B cell (primary cell): ENCODE results near the gene KCNJ14. TPM values are rescaled to one million over a fixed set of nuclear protein-coding genes. Genes with fewer than 3 reads are reported as not detected.

ENCODE experiments used
- ATAC-seq: fragments of 200-7000 bp; cut with Tn5 transposase; one replicate; pipeline ENCODE4 v1.10.0; 2021; ENCODE audit warnings: low read depth, mild to moderate bottlenecking, moderate number of reproducible peaks, moderate library complexity
- CTCF ChIA-PET: fragments of 350-600 bp; sonication (Branson Sonifier 250); formaldehyde crosslinking; loops from one replicate; lab custom pipeline; 2021; ENCODE audit warnings: antibody characterized with exemption, inconsistent platforms; lab: Charles Lee
- POLR2A ChIA-PET: fragments of 350-600 bp; sonication (Branson Sonifier 250); formaldehyde crosslinking; loops from one replicate; lab custom pipeline; 2021; ENCODE audit warnings: antibody characterized with exemption; lab: Charles Lee
- DNase-seq: peaks from one replicate; pipeline ENCODE4 v3.0.0; 2013
- H2AFZ ChIP-seq: 2 replicates; pipeline ENCODE4 v1.6.1; 2012; ENCODE audit warnings: mild to moderate bottlenecking, low read depth, low read length; ENCODE audit not compliant: insufficient read depth, poor library complexity, severe bottlenecking
- H3K27ac ChIP-seq, 2 donors: 1 replicate in 1 of 2; 2 replicates in 1 of 2; pipeline ENCODE4 v1.5.1; 2012 to 2013; ENCODE audit warnings: low read length in 2 of 2, mild to moderate bottlenecking in 2 of 2, moderate library complexity in 1 of 2
- H3K27me3 ChIP-seq, 4 experiments: fragments of 200-600 bp in 1 of 4; sonication (generic) in 1 of 4; replicated peaks in 1 of 4; 1 replicate in 2 of 4; 2 replicates in 2 of 4; pipeline versions ENCODE4 v1.6.1 to v1.7.0; 2013 to 2016; ENCODE audit warnings: low read length in 3 of 4, mild to moderate bottlenecking in 2 of 4, mixed read lengths in 1 of 4, moderate library complexity in 1 of 4; ENCODE audit not compliant: insufficient read depth in 4 of 4, control insufficient read depth in 3 of 4; ENCODE audit errors: control extremely low read depth in 1 of 4
- H3K36me3 ChIP-seq, 2 experiments: replicated peaks in 1 of 2; 1 replicate in 1 of 2; 2 replicates in 1 of 2; pipeline versions ENCODE4 v1.6.1 to v1.7.1; 2013; ENCODE audit warnings: low read length in 1 of 2; ENCODE audit not compliant: insufficient read depth in 2 of 2, control insufficient read depth in 1 of 2; ENCODE audit errors: control extremely low read depth in 1 of 2, extremely low read depth in 1 of 2
- H3K4me1 ChIP-seq, 2 donors: fragments of 200-600 bp in 1 of 2; sonication (generic) in 1 of 2; 1 replicate in 1 of 2; 2 replicates in 1 of 2; pipeline versions ENCODE4 v1.5.1 to v1.6.1; 2013 to 2017; ENCODE audit warnings: low read length in 2 of 2; ENCODE audit not compliant: control insufficient read depth in 2 of 2, insufficient read depth in 2 of 2
- H3K4me2 ChIP-seq: replicated peaks from 2 replicates; pipeline ENCODE3; 2012; ENCODE audit warnings: mild to moderate bottlenecking, low read depth, low read length; ENCODE audit not compliant: poor library complexity, severe bottlenecking
- H3K4me3 ChIP-seq, 5 experiments: fragments of 200-600 bp in 1 of 5; sonication (generic) in 1 of 5; 1 replicate in 3 of 5; 2 replicates in 2 of 5; pipeline versions ENCODE4 v1.5.1 to v1.7.0; 2011 to 2016; ENCODE audit warnings: low read length in 4 of 5, mild to moderate bottlenecking in 4 of 5, low read depth in 2 of 5, control low read depth in 1 of 5, moderate library complexity in 1 of 5; ENCODE audit not compliant: insufficient read depth in 1 of 5; ENCODE audit errors: control extremely low read depth in 1 of 5, extremely low read depth in 1 of 5
- H3K79me2 ChIP-seq: fragments of 200-600 bp; sonication (generic); one replicate; pipeline ENCODE4 v1.6.0; 2016; ENCODE audit warnings: low read length; ENCODE audit not compliant: control insufficient read depth, insufficient read depth
- H3K9ac ChIP-seq: fragments of 200-600 bp; sonication (generic); 2 replicates; pipeline ENCODE4 v1.6.1; 2017; ENCODE audit warnings: mild to moderate bottlenecking, low read length, moderate library complexity
- H3K9me3 ChIP-seq, 3 donors: one replicate each; pipeline versions ENCODE4 v1.6.1 to v1.7.1; 2013; ENCODE audit warnings: low read length in 2 of 3; ENCODE audit not compliant: control insufficient read depth in 2 of 3, insufficient read depth in 1 of 3; ENCODE audit errors: control extremely low read depth in 1 of 3
- H4K20me1 ChIP-seq: 2 replicates; pipeline ENCODE4 v1.6.0; 2012; ENCODE audit warnings: mild to moderate bottlenecking, low read length; ENCODE audit not compliant: insufficient read depth, control insufficient read depth, poor library complexity, severe bottlenecking
- H3K27ac Mint-ChIP-seq: one replicate; pipeline ENCODE4 v1.8.0; 2021; ENCODE audit warnings: mixed read lengths
- H3K27me3 Mint-ChIP-seq: one replicate; pipeline ENCODE4 v1.8.0; 2021; ENCODE audit warnings: mixed read lengths
- H3K4me1 Mint-ChIP-seq: one replicate; pipeline ENCODE4 v1.8.0; 2021; ENCODE audit warnings: mixed read lengths
- H3K4me3 Mint-ChIP-seq: one replicate; pipeline ENCODE4 v1.8.0; 2021; ENCODE audit warnings: mixed read lengths
- H3K9me3 Mint-ChIP-seq: one replicate; pipeline ENCODE4 v1.8.0; 2022; ENCODE audit warnings: mixed read lengths; ENCODE audit not compliant: insufficient read depth
- EZH2 ChIP-seq: IDR thresholded peaks from 2 replicates; pipeline ENCODE4 v1.6.1; 2012; ENCODE audit warnings: borderline replicate concordance, low read depth, mild to moderate bottlenecking, moderate library complexity, low read length; ENCODE audit not compliant: insufficient read depth, poor library complexity, severe bottlenecking
- WGBS: methylation state at CpG from one replicate; pipeline ENCODE4 v1.1.5; 2013; ENCODE audit warnings: missing lambda C conversion rate; ENCODE audit not compliant: insufficient coverage; 5-methylcytosine and 5-hydroxymethylcytosine counted together
- intact Hi-C: fragments of 100-400 bp; cut with micrococcal nuclease; formaldehyde crosslinking; loops from one replicate; pipeline ENCODE4 v1.10.0; 2022
- polyA plus RNA-seq: library from polyadenylated mRNA; depleted of rRNA; stranded (reverse); fragments of >200 nt; gene quantifications from 2 replicates; pipeline ENCODE4 v1.2.3, GENCODE V29; 2012
- total RNA-seq, 2 donors: library from RNA; stranded (reverse); fragments of 120-200 nt in 1 of 2; gene quantifications; 1 replicate in 1 of 2; 2 replicates in 1 of 2; pipeline versions ENCODE4 v1.2.3 to v1.2.4, GENCODE V29; 2013 to 2022
- TF ChIP-seq, protein P1 (sequence below): fragments of 200-600 bp; IDR thresholded peaks from one replicate; pipeline ENCODE4 v1.8.0; 2022; ENCODE audit warnings: antibody characterized with exemption, mild to moderate bottlenecking

The KCNJ14 gene
- total and polyA plus RNA-seq, 2 donors (not counting 1 experiment from before 2014, with no cell fraction given), result 1.5 to 2.3 TPM

DNA sequence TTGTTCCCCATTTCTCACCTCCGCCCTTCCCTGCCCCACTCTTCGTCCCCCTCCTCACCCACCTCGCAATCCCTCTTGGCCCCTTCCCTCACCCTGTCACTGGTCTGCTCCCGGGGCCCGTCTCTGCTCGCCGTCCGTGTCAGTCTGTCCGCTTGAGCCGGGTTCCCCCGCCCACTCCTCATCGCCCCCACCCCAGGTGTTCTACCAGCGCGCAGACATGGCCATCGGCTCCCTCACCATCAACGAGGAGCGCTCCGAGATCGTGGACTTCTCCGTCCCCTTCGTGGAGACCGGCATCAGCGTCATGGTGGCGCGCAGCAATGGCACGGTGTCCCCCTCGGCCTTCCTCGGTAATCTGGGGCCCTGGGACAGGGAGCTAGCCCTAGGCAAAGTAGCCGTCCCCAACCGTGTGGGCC, 39.6 kb upstream of the KCNJ14 start:
- H4K20me1 ChIP-seq, result no peaks in the 10 kb centered on the region
- H3K4me3 Mint-ChIP-seq, result no peak overlapping the region
- intact Hi-C loops, result loop anchor here (1.0 kb wide), 1 partner anchor 17 kb away; no protein-coding TSS in a partner anchor
- TF ChIP-seq EZH2, result no peak
- TF ChIP-seq, protein P1, sequence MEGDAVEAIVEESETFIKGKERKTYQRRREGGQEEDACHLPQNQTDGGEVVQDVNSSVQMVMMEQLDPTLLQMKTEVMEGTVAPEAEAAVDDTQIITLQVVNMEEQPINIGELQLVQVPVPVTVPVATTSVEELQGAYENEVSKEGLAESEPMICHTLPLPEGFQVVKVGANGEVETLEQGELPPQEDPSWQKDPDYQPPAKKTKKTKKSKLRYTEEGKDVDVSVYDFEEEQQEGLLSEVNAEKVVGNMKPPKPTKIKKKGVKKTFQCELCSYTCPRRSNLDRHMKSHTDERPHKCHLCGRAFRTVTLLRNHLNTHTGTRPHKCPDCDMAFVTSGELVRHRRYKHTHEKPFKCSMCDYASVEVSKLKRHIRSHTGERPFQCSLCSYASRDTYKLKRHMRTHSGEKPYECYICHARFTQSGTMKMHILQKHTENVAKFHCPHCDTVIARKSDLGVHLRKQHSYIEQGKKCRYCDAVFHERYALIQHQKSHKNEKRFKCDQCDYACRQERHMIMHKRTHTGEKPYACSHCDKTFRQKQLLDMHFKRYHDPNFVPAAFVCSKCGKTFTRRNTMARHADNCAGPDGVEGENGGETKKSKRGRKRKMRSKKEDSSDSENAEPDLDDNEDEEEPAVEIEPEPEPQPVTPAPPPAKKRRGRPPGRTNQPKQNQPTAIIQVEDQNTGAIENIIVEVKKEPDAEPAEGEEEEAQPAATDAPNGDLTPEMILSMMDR, result no peak
- peaks cover 16 to 19% of the 10 kb centered on the region in 2 donors for H3K4me1 ChIP-seq
- H3K4me3 ChIP-seq, result no peak overlapping the region
- H3K27me3 ChIP-seq, result peaks cover 0 to 44% (median 10%) of the 10 kb centered on the region in 4 experiments
- no peaks in the 10 kb centered on the region for H3K9me3 Mint-ChIP-seq
- H3K9me3 ChIP-seq, result peaks cover 0 to 20% (median 0%) of the 10 kb centered on the region in 3 donors
- H3K27me3 Mint-ChIP-seq, result peaks cover 33% of the 10 kb centered on the region
- no peak overlapping the region for H3K27ac Mint-ChIP-seq
- H3K79me2 ChIP-seq, result no peaks in the 10 kb centered on the region
- no peaks in the 10 kb centered on the region for H3K36me3 ChIP-seq
- H3K4me2 ChIP-seq, result peak overlapping the region; percentile 79
- ChIA-PET CTCF (no interaction called here), POLR2A (no interaction called here)
- DNase-seq, result no peak
- H2AFZ ChIP-seq, result no peak overlapping the region
- H3K4me1 Mint-ChIP-seq, result peaks cover 22% of the 10 kb centered on the region
- 35% methylated on average over 30 of the region's 30 CpGs for WGBS
- no peak overlapping the region for H3K9ac ChIP-seq
- no peak overlapping the region for H3K27ac ChIP-seq
- ATAC-seq, result no peak

DNA sequence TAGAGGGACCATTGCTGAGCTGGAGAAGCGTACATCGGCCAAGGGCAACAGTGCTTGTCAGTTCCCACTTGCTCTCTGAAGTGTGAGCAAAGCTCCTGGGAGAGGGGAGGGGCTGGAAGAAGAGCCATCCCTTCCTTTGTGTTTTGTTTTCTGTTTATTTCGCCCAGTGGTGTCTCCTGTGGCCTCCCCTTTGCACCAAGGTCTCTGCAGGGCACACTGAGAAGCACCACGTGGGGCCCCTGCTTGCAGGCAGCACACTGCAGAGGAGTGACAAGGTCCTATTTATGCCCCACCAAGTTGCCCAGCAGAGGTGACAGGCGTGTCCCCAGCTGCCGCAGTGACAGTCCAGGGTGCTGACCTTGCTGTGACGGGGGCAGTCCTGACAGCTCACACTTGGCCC, 38.0 kb upstream of the KCNJ14 start:
- intact Hi-C loops, result no loop called here

More for the DNA sequence above, 38.0 kb upstream of the KCNJ14 start:
- WGBS, result 85% methylated on average over 7 of the region's 7 CpGs
- peaks cover 0 to 44% (median 10%) of the 10 kb centered on the region in 4 experiments for H3K27me3 ChIP-seq
- CTCF ChIA-PET, result interaction anchor here (1.3 kb wide), 1 partner anchor 26 kb away, joined by 7 read pairs; the partner anchor contains the start of gene KDELR1
- H2AFZ ChIP-seq, result no peak overlapping the region
- TF ChIP-seq EZH2, result no peak
- TF ChIP-seq, protein P1, result no peak
- no peak overlapping the region for H3K4me3 ChIP-seq
- ATAC-seq (no peak), DNase-seq (peak; percentile 18)
- POLR2A ChIA-PET, result interaction anchor here (0.6 kb wide), 2 partner anchors 17 to 91 kb away, joined by 4 to 5 read pairs; no protein-coding TSS in a partner anchor
- H3K9me3 ChIP-seq, result peaks cover 0 to 20% (median 0%) of the 10 kb centered on the region in 3 donors
- H3K27ac ChIP-seq, result no peak overlapping the region
- H3K4me1 ChIP-seq, result peaks cover 16 to 19% of the 10 kb centered on the region in 2 donors
- H3K36me3 ChIP-seq, result no peaks in the 10 kb centered on the region
- H3K9ac ChIP-seq, result no peak overlapping the region
- no peaks in the 10 kb centered on the region for H4K20me1 ChIP-seq
- no peak overlapping the region for H3K4me2 ChIP-seq
- Mint-ChIP-seq H3K4me1 (peaks cover 22% of the 10 kb centered on the region), H3K27me3 (peaks cover 35% of the 10 kb centered on the region), H3K4me3 (peak overlapping the region; percentile 1), H3K9me3 (no peaks in the 10 kb centered on the region), H3K27ac (no peak overlapping the region)
- no peaks in the 10 kb centered on the region for H3K79me2 ChIP-seq
